ENCODE measurements around the gene SPAG5.

DNA sequence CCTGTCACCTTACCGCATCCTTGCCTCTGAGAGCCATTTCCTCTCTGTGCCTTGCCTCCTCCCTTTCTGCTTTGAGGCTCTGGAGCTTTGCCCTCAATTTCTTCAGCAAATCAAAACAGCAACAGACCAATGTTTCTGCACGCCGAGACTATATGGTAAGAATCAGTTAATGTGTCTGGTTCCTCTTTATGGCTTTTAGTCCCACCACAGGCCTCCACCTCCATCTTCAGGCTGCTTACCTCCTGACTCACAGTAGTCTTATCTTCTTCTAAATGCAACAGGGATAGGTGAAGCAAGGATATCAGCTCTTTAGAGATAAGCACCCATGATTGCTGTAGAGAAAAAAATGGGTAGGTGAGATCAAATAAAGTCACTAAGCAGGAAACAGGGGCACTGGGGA lies 13.0 kb downstream of the SPAG5 start:
- TF ChIP-seq, protein P1, sequence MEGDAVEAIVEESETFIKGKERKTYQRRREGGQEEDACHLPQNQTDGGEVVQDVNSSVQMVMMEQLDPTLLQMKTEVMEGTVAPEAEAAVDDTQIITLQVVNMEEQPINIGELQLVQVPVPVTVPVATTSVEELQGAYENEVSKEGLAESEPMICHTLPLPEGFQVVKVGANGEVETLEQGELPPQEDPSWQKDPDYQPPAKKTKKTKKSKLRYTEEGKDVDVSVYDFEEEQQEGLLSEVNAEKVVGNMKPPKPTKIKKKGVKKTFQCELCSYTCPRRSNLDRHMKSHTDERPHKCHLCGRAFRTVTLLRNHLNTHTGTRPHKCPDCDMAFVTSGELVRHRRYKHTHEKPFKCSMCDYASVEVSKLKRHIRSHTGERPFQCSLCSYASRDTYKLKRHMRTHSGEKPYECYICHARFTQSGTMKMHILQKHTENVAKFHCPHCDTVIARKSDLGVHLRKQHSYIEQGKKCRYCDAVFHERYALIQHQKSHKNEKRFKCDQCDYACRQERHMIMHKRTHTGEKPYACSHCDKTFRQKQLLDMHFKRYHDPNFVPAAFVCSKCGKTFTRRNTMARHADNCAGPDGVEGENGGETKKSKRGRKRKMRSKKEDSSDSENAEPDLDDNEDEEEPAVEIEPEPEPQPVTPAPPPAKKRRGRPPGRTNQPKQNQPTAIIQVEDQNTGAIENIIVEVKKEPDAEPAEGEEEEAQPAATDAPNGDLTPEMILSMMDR (IDR thresholded peaks at IDR 0.05; ENCODE audit: insufficient read depth, low read length): no peak
- no peak for TF ChIP-seq POLR2AphosphoS5 (IDR thresholded peaks at IDR 0.05; ENCODE audit: low read depth)
- no peak for TF ChIP-seq SPI1 (IDR thresholded peaks at IDR 0.05; ENCODE audit: borderline replicate concordance, low read depth)
- TF ChIP-seq, protein P2, sequence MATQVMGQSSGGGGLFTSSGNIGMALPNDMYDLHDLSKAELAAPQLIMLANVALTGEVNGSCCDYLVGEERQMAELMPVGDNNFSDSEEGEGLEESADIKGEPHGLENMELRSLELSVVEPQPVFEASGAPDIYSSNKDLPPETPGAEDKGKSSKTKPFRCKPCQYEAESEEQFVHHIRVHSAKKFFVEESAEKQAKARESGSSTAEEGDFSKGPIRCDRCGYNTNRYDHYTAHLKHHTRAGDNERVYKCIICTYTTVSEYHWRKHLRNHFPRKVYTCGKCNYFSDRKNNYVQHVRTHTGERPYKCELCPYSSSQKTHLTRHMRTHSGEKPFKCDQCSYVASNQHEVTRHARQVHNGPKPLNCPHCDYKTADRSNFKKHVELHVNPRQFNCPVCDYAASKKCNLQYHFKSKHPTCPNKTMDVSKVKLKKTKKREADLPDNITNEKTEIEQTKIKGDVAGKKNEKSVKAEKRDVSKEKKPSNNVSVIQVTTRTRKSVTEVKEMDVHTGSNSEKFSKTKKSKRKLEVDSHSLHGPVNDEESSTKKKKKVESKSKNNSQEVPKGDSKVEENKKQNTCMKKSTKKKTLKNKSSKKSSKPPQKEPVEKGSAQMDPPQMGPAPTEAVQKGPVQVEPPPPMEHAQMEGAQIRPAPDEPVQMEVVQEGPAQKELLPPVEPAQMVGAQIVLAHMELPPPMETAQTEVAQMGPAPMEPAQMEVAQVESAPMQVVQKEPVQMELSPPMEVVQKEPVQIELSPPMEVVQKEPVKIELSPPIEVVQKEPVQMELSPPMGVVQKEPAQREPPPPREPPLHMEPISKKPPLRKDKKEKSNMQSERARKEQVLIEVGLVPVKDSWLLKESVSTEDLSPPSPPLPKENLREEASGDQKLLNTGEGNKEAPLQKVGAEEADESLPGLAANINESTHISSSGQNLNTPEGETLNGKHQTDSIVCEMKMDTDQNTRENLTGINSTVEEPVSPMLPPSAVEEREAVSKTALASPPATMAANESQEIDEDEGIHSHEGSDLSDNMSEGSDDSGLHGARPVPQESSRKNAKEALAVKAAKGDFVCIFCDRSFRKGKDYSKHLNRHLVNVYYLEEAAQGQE (IDR thresholded peaks at IDR 0.05; ENCODE audit: insufficient replicate concordance, low read depth): no peak
- TF ChIP-seq GABPA (IDR thresholded peaks at IDR 0.05; ENCODE audit: low read depth): no peak

Data from HL-60 (cell line).